Hypothalamus (tissue), 51 donors: ENCODE measurements around the gene MTG2.
A peak's percentile ranks its signal among the peaks of the same experiment; 100 is the strongest.

Source experiments
- DNase-seq, 51 donors: peaks; one replicate each; lab custom pipeline; 2025; lab: John Stamatoyannopoulos, UW

MTG2 gene

GRCh38 chr20:62201173-62202082 lies 18.6 kb downstream of the MTG2 start:
- no peak for DNase-seq

- DNase-seq, result no peak
These were observed 19.2 kb downstream of the MTG2 start for GRCh38 chr20:62202083-62202395.

GRCh38 chr20:62202676-62203377 lies 20.0 kb downstream of the MTG2 start:
- DNase-seq, result no peak

GRCh38 chr20:62203378-62204030 lies 20.7 kb downstream of the MTG2 start:
- DNase-seq, result no peak

GRCh38 chr20:62205618-62206387 lies 23.0 kb downstream of the MTG2 start:
- no peak for DNase-seq

GRCh38 chr20:62206388-62206775 lies 23.6 kb downstream of the MTG2 start:
- DNase-seq, result no peak

- peak in 1 of 51 donors; percentile 20 for DNase-seq
These were observed 25.4 kb downstream of the MTG2 start for GRCh38 chr20:62208061-62208794.

- DNase-seq, result no peak
These were observed 26.2 kb downstream of the MTG2 start for GRCh38 chr20:62208795-62209755.

- no peak for DNase-seq
These were observed 27.1 kb downstream of the MTG2 start for GRCh38 chr20:62209850-62210495.

GRCh38 chr20:62210496-62210855 lies 27.6 kb downstream of the MTG2 start:
- DNase-seq, result no peak

- no peak for DNase-seq
These were observed 28.4 kb downstream of the MTG2 start for GRCh38 chr20:62211216-62211615.

GRCh38 chr20:62211769-62212288 lies 29.0 kb downstream of the MTG2 start:
- DNase-seq, result no peak

GRCh38 chr20:62212299-62212698 lies 29.5 kb downstream of the MTG2 start:
- DNase-seq, result no peak

GRCh38 chr20:62214067-62214466 lies 31.2 kb downstream of the MTG2 start:
- DNase-seq, result no peak

GRCh38 chr20:62215020-62215990 lies 32.5 kb downstream of the MTG2 start:
- no peak for DNase-seq

- DNase-seq, result no peak
These were observed 33.3 kb downstream of the MTG2 start for GRCh38 chr20:62215991-62216635.
